Thoracic aorta (tissue), 2 donors: Measurements from ENCODE around the gene NLN. TPM values are rescaled to one million over a fixed set of nuclear protein-coding genes. Genes with fewer than 3 reads are reported as not detected.

Source experiments
- ATAC-seq: fragments of 150-250 bp; one replicate; pipeline ENCODE4 v1.8.0; 2017; ENCODE audit warnings: low read depth; ENCODE audit not compliant: insufficient number of reproducible peaks, low FRiP score
- DNase-seq: peaks from one replicate; pipeline ENCODE4 v3.0.0-alpha.2; 2020; ENCODE audit warnings: low spot score
- H3K27ac ChIP-seq, 2 donors: fragments of 200-600 bp; sonication (generic); 1 replicate in 1 of 2; 2 replicates in 1 of 2; pipeline ENCODE4 v1.5.1; 2016; ENCODE audit warnings: mild to moderate bottlenecking in 2 of 2, moderate library complexity in 2 of 2
- H3K27me3 ChIP-seq: fragments of 200-600 bp; sonication (generic); replicated peaks from 2 replicates; pipeline ENCODE4 v1.6.0; 2016; ENCODE audit warnings: mild to moderate bottlenecking; ENCODE audit not compliant: insufficient read depth
- H3K36me3 ChIP-seq: fragments of 200-600 bp; sonication (generic); one replicate; pipeline ENCODE4 v1.5.1; 2016
- H3K4me1 ChIP-seq, 2 donors: fragments of 200-600 bp; sonication (generic); 1 replicate in 1 of 2; 2 replicates in 1 of 2; pipeline versions ENCODE4 v1.5.1 to v1.6.0; 2016; ENCODE audit warnings: low read depth in 2 of 2, mild to moderate bottlenecking in 1 of 2; ENCODE audit not compliant: control insufficient read depth in 1 of 2
- H3K4me3 ChIP-seq: fragments of 200-600 bp; sonication (generic); 2 replicates; pipeline ENCODE4 v1.5.1; 2016; ENCODE audit warnings: mild to moderate bottlenecking
- H3K9me3 ChIP-seq: fragments of 200-600 bp; sonication (generic); 2 replicates; pipeline ENCODE4 v1.5.1; 2016
- CTCF ChIP-seq: fragments of 200-600 bp; sonication (generic); IDR thresholded peaks from one replicate; pipeline ENCODE4 v1.5.1; 2019; ENCODE audit warnings: antibody characterized with exemption
- total RNA-seq, 2 donors: library from RNA; depleted of rRNA; stranded (reverse); fragments of >200 nt; gene quantifications; one replicate each; pipeline versions ENCODE4 v1.1.0 to v1.2.3, GENCODE V29; 2016

The NLN gene
- total RNA-seq, 2 donors from 2014 or later: 6.8 to 24.1 TPM

GRCh38 chr5:65702036-65702435 is 20.0 kb upstream of the NLN start:
- Histone ChIP-seq H3K4me3 (no peak overlapping the region), H3K27ac (no peak overlapping the region), H3K4me1 (peaks cover 3 to 6% of the 10 kb centered on the region in 2 donors), H3K36me3 (peaks cover 16% of the 10 kb centered on the region), H3K9me3 (no peaks in the 10 kb centered on the region), H3K27me3 (no peaks in the 10 kb centered on the region)
- DNase-seq (no peak), ATAC-seq (no peak)
- TF ChIP-seq CTCF: no peak

GRCh38 chr5:65704621-65705239 is 17.3 kb upstream of the NLN start:
- H3K27ac ChIP-seq: no peak overlapping the region
- no peak for TF ChIP-seq CTCF
- no peak for ATAC-seq
- no peaks in the 10 kb centered on the region for H3K27me3 ChIP-seq
- H3K36me3 ChIP-seq: peaks cover 15% of the 10 kb centered on the region
- no peaks in the 10 kb centered on the region for H3K9me3 ChIP-seq
- no peak overlapping the region for H3K4me3 ChIP-seq
- no peaks in the 10 kb centered on the region for H3K4me1 ChIP-seq
- no peak for DNase-seq

- Histone ChIP-seq H3K27me3 (no peaks in the 10 kb centered on the region), H3K4me3 (no peak overlapping the region), H3K9me3 (no peaks in the 10 kb centered on the region), H3K4me1 (no peaks in the 10 kb centered on the region), H3K36me3 (peaks cover 19% of the 10 kb centered on the region), H3K27ac (no peak overlapping the region)
- DNase-seq: no peak
- no peak for TF ChIP-seq CTCF
- no peak for ATAC-seq
Measured at GRCh38 chr5:65707663-65708062, 14.3 kb upstream of the NLN start.

GRCh38 chr5:65708145-65708544 is 13.9 kb upstream of the NLN start:
- no peak for DNase-seq
- no peaks in the 10 kb centered on the region for H3K4me1 ChIP-seq
- H3K9me3 ChIP-seq: no peaks in the 10 kb centered on the region
- H3K27me3 ChIP-seq: no peaks in the 10 kb centered on the region
- H3K27ac ChIP-seq: no peak overlapping the region
- no peak overlapping the region for H3K4me3 ChIP-seq
- no peak for TF ChIP-seq CTCF
- ATAC-seq: no peak
- peaks cover 17% of the 10 kb centered on the region for H3K36me3 ChIP-seq

GRCh38 chr5:65718576-65719310 is 3.3 kb upstream of the NLN start:
- Histone ChIP-seq H3K9me3 (no peaks in the 10 kb centered on the region), H3K4me1 (peaks cover 8 to 27% of the 10 kb centered on the region in 2 donors), H3K4me3 (no peak overlapping the region), H3K27me3 (no peaks in the 10 kb centered on the region), H3K36me3 (no peaks in the 10 kb centered on the region), H3K27ac (no peak overlapping the region)
- ATAC-seq (no peak), DNase-seq (no peak)
- TF ChIP-seq CTCF: no peak
